OCI-LY3 (cell line): Measurements from ENCODE around the gene TMEM101.

Experiments
- H2AFZ ChIP-seq: fragments of 200-600, 300-600 bp; shearing (Covaris generic); 2 replicates; pipeline ENCODE4 v1.6.0; 2014; ENCODE audit warnings: antibody characterized with exemption, low read depth, low read length
- H3K27ac ChIP-seq: fragments of 200-600, 300-600 bp; sonication (generic); 2 replicates; pipeline ENCODE4 v1.5.1; 2014; ENCODE audit warnings: mild to moderate bottlenecking, low read length, moderate library complexity, mixed read lengths
- H3K27me3 ChIP-seq: fragments of 200-600, 300-600 bp; sonication (generic); 2 replicates; pipeline ENCODE4 v1.6.1; 2014; ENCODE audit warnings: low read depth, low read length, mixed read lengths
- H3K36me3 ChIP-seq: fragments of 200-600, 300-600 bp; sonication (generic); replicated peaks from 2 replicates; pipeline ENCODE3; 2014; ENCODE audit warnings: low read depth, low read length, mixed read lengths
- H3K4me1 ChIP-seq: fragments of 300-600, 200-600 bp; sonication (generic); 2 replicates; pipeline ENCODE4 v1.6.1; 2014; ENCODE audit warnings: low read length, mixed read lengths
- H3K4me2 ChIP-seq: fragments of 200-600, 300-600 bp; sonication (generic); 2 replicates; pipeline ENCODE4 v1.6.1; 2014; ENCODE audit warnings: low read length, mixed read lengths
- H3K4me3 ChIP-seq: fragments of 300-600, 200-600 bp; sonication (generic); 2 replicates; pipeline ENCODE4 v1.5.1; 2014; ENCODE audit warnings: antibody characterized with exemption, mild to moderate bottlenecking, low read length, moderate library complexity
- H3K79me2 ChIP-seq: fragments of 300-600, 200-600 bp; shearing (Covaris generic); 2 replicates; pipeline ENCODE4 v1.6.1; 2014; ENCODE audit warnings: mild to moderate bottlenecking, low read length, mixed read lengths
- H3K9ac ChIP-seq: fragments of 300-600, 200-600 bp; shearing (Covaris generic); 2 replicates; pipeline ENCODE4 v1.6.0; 2014; ENCODE audit warnings: mild to moderate bottlenecking, low read length, moderate library complexity
- H3K9me3 ChIP-seq: fragments of 200-600, 300-600 bp; shearing (Covaris generic); 2 replicates; pipeline ENCODE4 v1.6.1; 2014; ENCODE audit warnings: low read length, mixed read lengths; ENCODE audit not compliant: insufficient read depth
- H4K20me1 ChIP-seq: fragments of 200-600, 300-600 bp; sonication (generic); 2 replicates; pipeline ENCODE4 v1.6.1; 2016; ENCODE audit warnings: low read length, mixed read lengths; ENCODE audit not compliant: insufficient read depth
- CTCF ChIP-seq: fragments of 200-600, 300-600 bp; sonication (generic); IDR thresholded peaks from 2 replicates; pipeline ENCODE4 v1.5.1; 2014; ENCODE audit warnings: antibody characterized with exemption, low read length, low read depth
- EZH2phosphoT487 ChIP-seq: fragments of 200-600 bp; shearing (Covaris generic); IDR thresholded peaks from 2 replicates; pipeline ENCODE4 v1.6.1; 2018; ENCODE audit warnings: antibody characterized with exemption, mixed run types, low read depth

Gene TMEM101

GRCh38 chr17:43995150-43995471, 19.7 kb downstream of the TMEM101 start:
- Histone ChIP-seq H3K27ac (no peak overlapping the region), H2AFZ (peak overlapping the region; percentile 88), H3K4me1 (peaks cover 4% of the 10 kb centered on the region; the same call in 1 of the 2 replicates), H3K36me3 (no peaks in the 10 kb centered on the region), H3K9me3 (no peaks in the 10 kb centered on the region), H4K20me1 (no peaks in the 10 kb centered on the region), H3K27me3 (no peaks in the 10 kb centered on the region), H3K9ac (peak overlapping the region; percentile 61; the same call in 1 of the 2 replicates), H3K4me2 (peak overlapping the region; percentile 77), H3K79me2 (no peaks in the 10 kb centered on the region), H3K4me3 (peak overlapping the region; percentile 77)
- TF ChIP-seq CTCF, result no peak
- no peak for TF ChIP-seq EZH2phosphoT487

- Histone ChIP-seq H4K20me1 (no peaks in the 10 kb centered on the region), H2AFZ (peak overlapping the region; percentile 88), H3K27ac (no peak overlapping the region), H3K79me2 (no peaks in the 10 kb centered on the region), H3K9ac (peak overlapping the region; percentile 61; the same call in 1 of the 2 replicates), H3K27me3 (no peaks in the 10 kb centered on the region), H3K4me2 (peak overlapping the region; percentile 77), H3K4me3 (peak overlapping the region; percentile 77), H3K4me1 (peaks cover 4% of the 10 kb centered on the region; the same call in 1 of the 2 replicates), H3K36me3 (no peaks in the 10 kb centered on the region), H3K9me3 (no peaks in the 10 kb centered on the region)
- no peak for TF ChIP-seq EZH2phosphoT487
- TF ChIP-seq CTCF, result peak; percentile 86
Observed at GRCh38 chr17:43994272-43995149, 20.3 kb downstream of the TMEM101 start.

- no peak overlapping the region for H3K9ac ChIP-seq
- no peak overlapping the region for H3K27ac ChIP-seq
- H3K27me3 ChIP-seq, result no peaks in the 10 kb centered on the region
- no peaks in the 10 kb centered on the region for H3K79me2 ChIP-seq
- no peak overlapping the region for H3K4me2 ChIP-seq
- H4K20me1 ChIP-seq, result no peaks in the 10 kb centered on the region
- H3K4me3 ChIP-seq, result no peak overlapping the region
- H3K36me3 ChIP-seq, result no peaks in the 10 kb centered on the region
- no peak for TF ChIP-seq EZH2phosphoT487
- TF ChIP-seq CTCF, result no peak
- H3K4me1 ChIP-seq, result peaks cover 4% of the 10 kb centered on the region; the same call in 1 of the 2 replicates
- no peaks in the 10 kb centered on the region for H3K9me3 ChIP-seq
- no peak overlapping the region for H2AFZ ChIP-seq
Observed at GRCh38 chr17:43992641-43993040, 22.1 kb downstream of the TMEM101 start.

GRCh38 chr17:43988301-43988700, 26.5 kb downstream of the TMEM101 start:
- Histone ChIP-seq H3K4me3 (no peak overlapping the region), H4K20me1 (no peaks in the 10 kb centered on the region), H3K9ac (no peak overlapping the region), H3K27me3 (0 out of 2 replicates have a peak, but pooled peaks cover 3% of the 10 kb centered on the region), H2AFZ (no peak overlapping the region), H3K36me3 (no peaks in the 10 kb centered on the region), H3K27ac (no peak overlapping the region), H3K4me2 (no peak overlapping the region), H3K9me3 (no peaks in the 10 kb centered on the region), H3K4me1 (no peaks in the 10 kb centered on the region), H3K79me2 (no peaks in the 10 kb centered on the region)
- TF ChIP-seq CTCF (no peak), EZH2phosphoT487 (no peak)
